HepG2 (cell line): ENCODE data around the gene CCDC6.
"Not testable (repeated sequence)": the region's sequence is repeated elsewhere in the genome, so short reads cannot be mapped to it uniquely, and the experiment has no call there.

ENCODE experiments used
- CTCF ChIP-seq: sonication (generic); formaldehyde crosslinking; IDR thresholded peaks from 2 replicates; pipeline ENCODE4 v1.5.0; 2020; ENCODE audit warnings: mild to moderate bottlenecking, missing genetic modification reagents, moderate library complexity
- EZH2 ChIP-seq: conservative IDR thresholded peaks from 2 replicates; pipeline ENCODE4 v1.6.1; 2012; ENCODE audit warnings: mild to moderate bottlenecking, low read depth, low read length, moderate library complexity
- HMG20B ChIP-seq: conservative IDR thresholded peaks from 2 replicates; pipeline ENCODE4 v1.6.1; 2016; ENCODE audit warnings: missing genetic modification reagents, missing compliant biosample characterization
- NFAT5 ChIP-seq: sonication (generic); formaldehyde crosslinking; IDR thresholded peaks from 2 replicates; pipeline ENCODE4 v1.4.0; 2020; ENCODE audit warnings: missing genetic modification reagents
- PHB2 ChIP-seq: fragments of 450-650 bp; IDR thresholded peaks from 2 replicates; pipeline ENCODE4 v1.6.1; 2018; ENCODE audit not compliant: partially characterized antibody
- PHF5A ChIP-seq: IDR thresholded peaks from one replicate; pipeline ENCODE4 v1.6.1; 2018; ENCODE audit warnings: low read depth, missing genetic modification reagents; ENCODE audit not compliant: unreplicated experiment
- POLR2AphosphoS5 ChIP-seq: IDR thresholded peaks from 2 replicates; pipeline ENCODE4 v1.6.1; 2012; ENCODE audit warnings: low read depth, low read length
- PRPF4 ChIP-seq: fragments of 200-400 bp; formaldehyde crosslinking; IDR thresholded peaks from 2 replicates; pipeline ENCODE4 v1.6.1; 2016; ENCODE audit warnings: low read length, low read depth; ENCODE audit not compliant: poor library complexity, severe bottlenecking
- SMARCC2 ChIP-seq: fragments of 450-650 bp; IDR thresholded peaks from 2 replicates; pipeline ENCODE4 v1.6.1; 2017; ENCODE audit warnings: antibody characterized with exemption, mild to moderate bottlenecking
- TAF1 ChIP-seq: sonication (generic); formaldehyde crosslinking; IDR thresholded peaks from 2 replicates; pipeline ENCODE4 v1.4.0; 2020; ENCODE audit warnings: missing genetic modification reagents
- ZKSCAN1 ChIP-seq: fragments of 150-350 bp; IDR thresholded peaks from 2 replicates; pipeline ENCODE4 v1.6.1; 2014; ENCODE audit warnings: low read length
- ZNF512 ChIP-seq: sonication (generic); formaldehyde crosslinking; IDR thresholded peaks from 2 replicates; pipeline ENCODE4 v1.4.0; 2020; ENCODE audit warnings: mild to moderate bottlenecking, missing genetic modification reagents
- ZNF781 ChIP-seq: sonication (generic); formaldehyde crosslinking; IDR thresholded peaks from 2 replicates; pipeline ENCODE4 v1.5.1; 2020; ENCODE audit warnings: borderline replicate concordance, mild to moderate bottlenecking, missing genetic modification reagents; ENCODE audit errors: not compliant biosample characterization

- TF ChIP-seq ZNF781 (CRISPR knock-in tag); HMG20B; ZNF512 (CRISPR knock-in tag); PHF5A (CRISPR knock-in tag); POLR2AphosphoS5; EZH2; ZKSCAN1; PRPF4; SMARCC2; PHB2; TAF1 (CRISPR knock-in tag); NFAT5; CTCF (CRISPR knock-in tag): not testable (repeated sequence)
Observed at GRCh38 chr10:59876208-59876607, 30.1 kb downstream of the CCDC6 start.
